HEK293 (cell line): Measurements from ENCODE around the gene OCRL.

Source experiments
- CTCF ChIA-PET: fragments of 350-600 bp; formaldehyde crosslinking; extraction: SDS; loops from one replicate; lab custom pipeline; 2021; ENCODE audit warnings: antibody characterized with exemption; lab: Yijun Ruan, JAX
- POLR2A ChIA-PET: fragments of 300-600 bp; formaldehyde crosslinking; extraction: SDS; loops from one replicate; lab custom pipeline; 2020; ENCODE audit warnings: antibody characterized with exemption, inconsistent platforms; lab: Yijun Ruan, JAX
- H3K27ac ChIP-seq: fragments of 200-500 bp; sonication (Bioruptor generic); 2 replicates; pipeline ENCODE4 v1.5.1; 2014; ENCODE audit warnings: low read depth, low read length, control low read depth, inconsistent platforms; ENCODE audit errors: extremely low read depth
- H3K36me3 ChIP-seq, 2 experiments: fragments of 200-500 bp in 1 of 2; sonication (Bioruptor generic) in 1 of 2; 1 replicate in 1 of 2; 2 replicates in 1 of 2; pipeline ENCODE4 v1.5.1; 2014 to 2017; ENCODE audit warnings: inconsistent platforms in 2 of 2, low read length in 2 of 2; ENCODE audit not compliant: control insufficient read depth in 2 of 2, insufficient read depth in 1 of 2
- H3K4me1 ChIP-seq: fragments of 200-500 bp; sonication (Bioruptor generic); 2 replicates; pipeline ENCODE4 v1.5.1; 2014; ENCODE audit warnings: mild to moderate bottlenecking, low read length, inconsistent platforms; ENCODE audit not compliant: control insufficient read depth, insufficient read depth
- H3K4me3 ChIP-seq: 2 replicates; pipeline ENCODE4 v1.5.1; 2011; ENCODE audit warnings: low read depth, mild to moderate bottlenecking, control low read depth, low read length, moderate library complexity
- H3K9me3 ChIP-seq: fragments of 200-500 bp; sonication (Bioruptor generic); 2 replicates; pipeline ENCODE4 v1.5.1; 2014; ENCODE audit warnings: low read depth, low read length, inconsistent platforms; ENCODE audit not compliant: control insufficient read depth, insufficient read depth
- AEBP2 ChIP-seq: fragments of 450-650 bp; formaldehyde crosslinking; IDR thresholded peaks from 2 replicates; pipeline ENCODE4 v1.5.1; 2016; ENCODE audit warnings: missing biosample characterization, missing genetic modification characterization, borderline replicate concordance
- HOXA7 ChIP-seq: sonication (generic); formaldehyde crosslinking; IDR thresholded peaks from 2 replicates; pipeline ENCODE4 v1.8.1; 2022; ENCODE audit warnings: missing genetic modification reagents, borderline replicate concordance
- PRDM10 ChIP-seq: fragments of 450-650 bp; formaldehyde crosslinking; IDR thresholded peaks from 2 replicates; pipeline ENCODE4 v1.5.1; 2016; ENCODE audit warnings: missing biosample characterization, missing genetic modification characterization
- SALL2 ChIP-seq: fragments of 450-650 bp; formaldehyde crosslinking; IDR thresholded peaks from 2 replicates; pipeline ENCODE4 v1.5.0; 2017; ENCODE audit warnings: missing biosample characterization, mild to moderate bottlenecking, missing genetic modification characterization, borderline replicate concordance
- SCRT1 ChIP-seq: fragments of 450-650 bp; formaldehyde crosslinking; IDR thresholded peaks from 2 replicates; pipeline ENCODE4 v1.5.1; 2016; ENCODE audit warnings: missing biosample characterization, missing genetic modification characterization, borderline replicate concordance
- SP2 ChIP-seq: fragments of 450-650 bp; formaldehyde crosslinking; IDR thresholded peaks from 2 replicates; pipeline ENCODE4 v1.5.1; 2016; ENCODE audit warnings: missing biosample characterization, missing genetic modification characterization
- ZFP3 ChIP-seq: fragments of 450-650 bp; formaldehyde crosslinking; IDR thresholded peaks from 2 replicates; pipeline ENCODE4 v1.5.1; 2016; ENCODE audit warnings: low read depth, missing biosample characterization, missing genetic modification characterization
- ZFP37 ChIP-seq: fragments of 450-650 bp; formaldehyde crosslinking; IDR thresholded peaks from 2 replicates; pipeline ENCODE4 v1.5.1; 2016; ENCODE audit warnings: missing biosample characterization, missing genetic modification characterization
- ZNF114 ChIP-seq: fragments of 450-650 bp; formaldehyde crosslinking; IDR thresholded peaks from 2 replicates; pipeline ENCODE4 v1.5.0; 2017; ENCODE audit warnings: missing biosample characterization, missing genetic modification characterization
- ZNF132 ChIP-seq: fragments of 450-650 bp; formaldehyde crosslinking; IDR thresholded peaks from 2 replicates; pipeline ENCODE4 v1.5.1; 2017; ENCODE audit warnings: missing biosample characterization, missing genetic modification characterization, borderline replicate concordance
- ZNF146 ChIP-seq: fragments of 450-650 bp; formaldehyde crosslinking; IDR thresholded peaks from 2 replicates; pipeline ENCODE4 v1.5.1; 2016; ENCODE audit warnings: missing biosample characterization, missing genetic modification characterization
- ZNF174 ChIP-seq: fragments of 450-650 bp; formaldehyde crosslinking; IDR thresholded peaks from 2 replicates; pipeline ENCODE4 v1.5.0; 2017; ENCODE audit warnings: missing biosample characterization, mild to moderate bottlenecking, missing genetic modification characterization
- ZNF184 ChIP-seq: fragments of 450-650 bp; IDR thresholded peaks from 2 replicates; pipeline ENCODE4 v1.5.1; 2018; ENCODE audit warnings: missing biosample characterization, mild to moderate bottlenecking, missing genetic modification characterization
- ZNF211 ChIP-seq: fragments of 450-650 bp; formaldehyde crosslinking; IDR thresholded peaks from 2 replicates; pipeline ENCODE4 v1.5.1; 2016; ENCODE audit warnings: low read depth, missing biosample characterization, missing genetic modification characterization
- ZNF223 ChIP-seq: fragments of 450-650 bp; formaldehyde crosslinking; IDR thresholded peaks from 2 replicates; pipeline ENCODE4 v1.5.1; 2016; ENCODE audit warnings: missing biosample characterization, missing genetic modification characterization
- ZNF324 ChIP-seq: fragments of 450-650 bp; formaldehyde crosslinking; IDR thresholded peaks from 2 replicates; pipeline ENCODE4 v1.5.1; 2016; ENCODE audit warnings: missing biosample characterization, missing genetic modification characterization
- ZNF37A ChIP-seq: fragments of 450-650 bp; IDR thresholded peaks from 2 replicates; pipeline ENCODE4 v1.5.1; 2018; ENCODE audit warnings: missing biosample characterization, missing genetic modification characterization
- ZNF394 ChIP-seq: fragments of 450-650 bp; formaldehyde crosslinking; IDR thresholded peaks from 2 replicates; pipeline ENCODE4 v1.5.1; 2016; ENCODE audit warnings: missing biosample characterization, missing genetic modification characterization, mild to moderate bottlenecking, moderate library complexity, borderline replicate concordance
- ZNF558 ChIP-seq: fragments of 450-650 bp; formaldehyde crosslinking; IDR thresholded peaks from 2 replicates; pipeline ENCODE4 v1.5.1; 2016; ENCODE audit warnings: missing biosample characterization, missing genetic modification characterization
- ZNF677 ChIP-seq: fragments of 450-650 bp; IDR thresholded peaks from 2 replicates; pipeline ENCODE4 v1.5.0; 2018; ENCODE audit warnings: missing biosample characterization, mild to moderate bottlenecking, missing genetic modification characterization, moderate library complexity
- ZNF692 ChIP-seq: fragments of 450-650 bp; formaldehyde crosslinking; IDR thresholded peaks from 2 replicates; pipeline ENCODE4 v1.5.1; 2016; ENCODE audit warnings: missing biosample characterization, missing genetic modification characterization
- ZNF747 ChIP-seq: fragments of 450-650 bp; formaldehyde crosslinking; IDR thresholded peaks from 2 replicates; pipeline ENCODE4 v1.5.1; 2016; ENCODE audit warnings: missing biosample characterization, missing genetic modification characterization
- ZNF792 ChIP-seq: fragments of 450-650 bp; formaldehyde crosslinking; IDR thresholded peaks from 2 replicates; pipeline ENCODE4 v1.5.1; 2016; ENCODE audit warnings: missing biosample characterization, missing genetic modification characterization
- ZNF830 ChIP-seq: fragments of 450-650 bp; IDR thresholded peaks from 2 replicates; pipeline ENCODE4 v1.5.0; 2018; ENCODE audit warnings: missing biosample characterization, missing genetic modification characterization, low read depth, mild to moderate bottlenecking, moderate library complexity
- ZSCAN16 ChIP-seq: fragments of 450-650 bp; formaldehyde crosslinking; IDR thresholded peaks from 2 replicates; pipeline ENCODE4 v1.5.1; 2016; ENCODE audit warnings: missing biosample characterization, missing genetic modification characterization
- ZSCAN23 ChIP-seq: fragments of 450-650 bp; formaldehyde crosslinking; IDR thresholded peaks from 2 replicates; pipeline ENCODE4 v1.5.1; 2016; ENCODE audit warnings: missing biosample characterization, missing genetic modification characterization
- TF ChIP-seq, protein P1 (sequence below): fragments of 450-650 bp; formaldehyde crosslinking; IDR thresholded peaks from 2 replicates; pipeline ENCODE4 v1.5.1; 2016; ENCODE audit warnings: missing biosample characterization, missing genetic modification characterization, low read depth

OCRL gene

DNA sequence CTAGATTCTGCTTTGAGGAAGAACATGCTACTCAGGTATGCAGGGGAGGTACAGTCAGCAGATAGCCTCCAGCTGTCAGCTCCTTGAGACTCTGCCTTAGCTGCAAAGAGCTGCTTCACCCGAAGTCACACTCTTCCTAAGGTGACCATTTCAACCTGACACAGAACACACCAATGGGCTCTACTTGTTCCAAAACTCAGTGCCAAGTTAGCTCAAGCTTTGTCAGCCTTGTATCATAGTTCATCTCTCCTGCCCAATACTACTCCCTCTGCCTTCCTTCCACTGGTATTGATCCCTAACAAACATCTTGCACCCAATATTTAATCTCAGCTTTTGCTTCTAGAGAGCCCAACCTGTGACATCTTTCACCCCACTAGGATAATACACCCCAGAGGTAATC, 8.9 kb upstream of the OCRL start:
- no peak overlapping the region for H3K4me3 ChIP-seq
- H3K9me3 ChIP-seq, result no peaks in the 10 kb centered on the region
- POLR2A ChIA-PET, result no interaction called here
- TF ChIP-seq, protein P1, sequence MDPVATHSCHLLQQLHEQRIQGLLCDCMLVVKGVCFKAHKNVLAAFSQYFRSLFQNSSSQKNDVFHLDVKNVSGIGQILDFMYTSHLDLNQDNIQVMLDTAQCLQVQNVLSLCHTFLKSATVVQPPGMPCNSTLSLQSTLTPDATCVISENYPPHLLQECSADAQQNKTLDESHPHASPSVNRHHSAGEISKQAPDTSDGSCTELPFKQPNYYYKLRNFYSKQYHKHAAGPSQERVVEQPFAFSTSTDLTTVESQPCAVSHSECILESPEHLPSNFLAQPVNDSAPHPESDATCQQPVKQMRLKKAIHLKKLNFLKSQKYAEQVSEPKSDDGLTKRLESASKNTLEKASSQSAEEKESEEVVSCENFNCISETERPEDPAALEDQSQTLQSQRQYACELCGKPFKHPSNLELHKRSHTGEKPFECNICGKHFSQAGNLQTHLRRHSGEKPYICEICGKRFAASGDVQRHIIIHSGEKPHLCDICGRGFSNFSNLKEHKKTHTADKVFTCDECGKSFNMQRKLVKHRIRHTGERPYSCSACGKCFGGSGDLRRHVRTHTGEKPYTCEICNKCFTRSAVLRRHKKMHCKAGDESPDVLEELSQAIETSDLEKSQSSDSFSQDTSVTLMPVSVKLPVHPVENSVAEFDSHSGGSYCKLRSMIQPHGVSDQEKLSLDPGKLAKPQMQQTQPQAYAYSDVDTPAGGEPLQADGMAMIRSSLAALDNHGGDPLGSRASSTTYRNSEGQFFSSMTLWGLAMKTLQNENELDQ (tag by site-specific recombination), result no peak
- TF ChIP-seq ZNF223 (tag by site-specific recombination) (no peak), ZFP37 (tag by site-specific recombination) (no peak), AEBP2 (tag by site-specific recombination) (no peak), PRDM10 (tag by site-specific recombination) (no peak), ZFP3 (no peak), ZNF324 (tag by site-specific recombination) (no peak), ZNF830 (tag by site-specific recombination) (no peak), ZNF692 (no peak), ZNF174 (tag by site-specific recombination) (no peak), HOXA7 (CRISPR knock-in tag) (no peak), ZNF184 (tag by site-specific recombination) (no peak)
- no peak overlapping the region for H3K27ac ChIP-seq
- no peaks in the 10 kb centered on the region for H3K36me3 ChIP-seq
- CTCF ChIA-PET, result interaction anchor here (0.6 kb wide), 1 partner anchor 14 kb away, joined by 4 read pairs; no protein-coding TSS in a partner anchor
- no peaks in the 10 kb centered on the region; the same call in 1 of the 2 replicates for H3K4me1 ChIP-seq

DNA sequence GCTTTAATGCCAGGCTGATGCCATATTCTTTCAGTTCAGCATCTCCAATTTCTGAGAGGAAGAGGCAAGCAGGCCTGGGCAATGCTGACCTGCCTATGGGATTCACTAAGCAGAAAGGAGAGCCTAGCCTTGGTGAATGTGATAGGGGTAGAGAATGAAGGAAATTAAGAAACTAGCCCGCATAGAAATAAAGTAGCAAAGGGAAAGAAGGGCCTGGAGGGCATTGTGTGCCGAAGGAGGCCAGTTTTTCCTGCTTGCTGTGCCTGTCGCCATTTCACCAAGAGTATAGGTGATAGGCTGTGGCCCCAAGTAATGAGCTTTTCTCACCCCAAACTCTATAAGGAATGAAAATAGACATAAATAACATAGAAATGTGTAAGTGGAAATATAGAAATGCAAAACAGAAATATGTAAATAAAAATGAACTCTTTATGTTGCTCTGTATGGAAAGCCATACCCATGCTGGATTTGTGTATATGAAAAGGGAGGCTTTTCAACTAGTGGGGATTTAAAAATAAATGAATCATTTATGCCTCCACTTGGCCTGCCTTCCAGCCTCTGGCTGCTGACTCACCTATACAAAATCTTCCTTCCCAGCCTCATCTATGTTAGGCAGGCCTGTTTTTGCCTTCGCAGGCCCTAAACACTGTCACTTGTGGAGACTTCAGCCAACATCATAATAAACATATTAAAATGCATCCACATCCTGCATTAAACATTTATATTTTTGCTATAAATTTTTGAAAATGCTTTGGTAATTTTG, 5.1 kb upstream of the OCRL start:
- ChIA-PET CTCF (no interaction called here), POLR2A (no interaction called here)
- no peak overlapping the region for H3K27ac ChIP-seq
- no peaks in the 10 kb centered on the region for H3K36me3 ChIP-seq
- no peaks in the 10 kb centered on the region; the same call in 1 of the 2 replicates for H3K4me1 ChIP-seq
- H3K9me3 ChIP-seq, result no peaks in the 10 kb centered on the region
- no peak overlapping the region for H3K4me3 ChIP-seq
- TF ChIP-seq SCRT1 (tag by site-specific recombination), result no peak
- TF ChIP-seq ZNF37A, result no peak
- TF ChIP-seq ZSCAN16, result no peak
- TF ChIP-seq HOXA7 (CRISPR knock-in tag), result no peak
- TF ChIP-seq SP2 (tag by site-specific recombination), result no peak
- no peak for TF ChIP-seq ZNF146 (tag by site-specific recombination)
- no peak for TF ChIP-seq ZNF211 (tag by site-specific recombination)
- TF ChIP-seq ZNF114 (tag by site-specific recombination), result no peak
- no peak for TF ChIP-seq SALL2 (tag by site-specific recombination)
- TF ChIP-seq ZNF677 (tag by site-specific recombination), result no peak
- TF ChIP-seq ZSCAN23, result no peak
- no peak for TF ChIP-seq ZNF394 (tag by site-specific recombination)
- TF ChIP-seq ZNF132, result no peak
- no peak for TF ChIP-seq ZNF558 (tag by site-specific recombination)
- TF ChIP-seq ZNF747 (tag by site-specific recombination), result no peak
- no peak for TF ChIP-seq ZNF792 (tag by site-specific recombination)
